Osteoblast (primary cell): ENCODE data around the gene CLSTN2. TPM values are rescaled to one million over a fixed set of nuclear protein-coding genes. Genes with fewer than 3 reads are reported as not detected.

Source experiments
- DNase-seq: peaks from one replicate; pipeline ENCODE4 v3.0.0; 2011; ENCODE audit warnings: low spot score, mixed read lengths; ENCODE audit not compliant: insufficient read length; ENCODE audit errors: missing footprints
- H2AFZ ChIP-seq: 2 replicates; pipeline ENCODE4 v1.6.0; 2011; ENCODE audit warnings: mild to moderate bottlenecking, low read length
- H3K27ac ChIP-seq: 2 replicates; pipeline ENCODE4 v1.5.1; 2011; ENCODE audit warnings: mild to moderate bottlenecking, low read depth, low read length, moderate library complexity
- H3K27me3 ChIP-seq: 2 replicates; pipeline ENCODE4 v1.6.0; 2012; ENCODE audit warnings: mild to moderate bottlenecking, control low read depth, inconsistent platforms, low read length, moderate library complexity; ENCODE audit not compliant: insufficient read depth
- H3K36me3 ChIP-seq: 2 replicates; pipeline ENCODE4 v1.5.1; 2011; ENCODE audit warnings: mild to moderate bottlenecking, low read length, control low read depth, moderate library complexity; ENCODE audit not compliant: insufficient read depth
- H3K4me1 ChIP-seq: 2 replicates; pipeline ENCODE4 v1.5.1; 2011; ENCODE audit warnings: mild to moderate bottlenecking, low read length, control low read depth, moderate library complexity; ENCODE audit not compliant: insufficient read depth
- H3K4me2 ChIP-seq: 2 replicates; pipeline ENCODE4 v1.6.0; 2011; ENCODE audit warnings: mild to moderate bottlenecking, low read length; ENCODE audit not compliant: insufficient read depth
- H3K4me3 ChIP-seq: fragments of 200-600 bp; sonication (generic); 3 replicates; pipeline ENCODE4 v1.5.1; 2012; ENCODE audit warnings: mild to moderate bottlenecking, low read length, inconsistent platforms; ENCODE audit not compliant: insufficient read depth
- H3K79me2 ChIP-seq: 2 replicates; pipeline ENCODE4 v1.6.0; 2012; ENCODE audit warnings: mild to moderate bottlenecking, low read length, control low read depth, inconsistent platforms; ENCODE audit not compliant: insufficient read depth
- H3K9me3 ChIP-seq: 2 replicates; pipeline ENCODE4 v1.5.1; 2011; ENCODE audit warnings: low read depth, low read length, control low read depth
- H4K20me1 ChIP-seq: 2 replicates; pipeline ENCODE4 v1.6.0; 2012; ENCODE audit warnings: mild to moderate bottlenecking, low read length, control low read depth; ENCODE audit not compliant: insufficient read depth
- total RNA-seq: library from RNA; depleted of rRNA; stranded (reverse); fragments of >200 nt; gene quantifications from 2 replicates; pipeline ENCODE4 v1.2.3, GENCODE V29; 2012
- TF ChIP-seq, protein P1 (sequence below): IDR thresholded peaks from 2 replicates; pipeline ENCODE4 v1.5.1; 2011; ENCODE audit warnings: mild to moderate bottlenecking, low read depth, low read length, moderate library complexity; ENCODE audit errors: extremely low read depth

Gene CLSTN2
- total RNA-seq, 1 donor = under 0.01 TPM

- Histone ChIP-seq H3K79me2 (no peaks in the 10 kb centered on the region), H2AFZ (no peak overlapping the region), H3K36me3 (no peaks in the 10 kb centered on the region), H3K27me3 (no peaks in the 10 kb centered on the region), H3K9me3 (no peaks in the 10 kb centered on the region), H3K4me2 (no peak overlapping the region), H4K20me1 (no peaks in the 10 kb centered on the region), H3K4me3 (no peak overlapping the region), H3K4me1 (no peaks in the 10 kb centered on the region), H3K27ac (no peak overlapping the region)
- TF ChIP-seq, protein P1, sequence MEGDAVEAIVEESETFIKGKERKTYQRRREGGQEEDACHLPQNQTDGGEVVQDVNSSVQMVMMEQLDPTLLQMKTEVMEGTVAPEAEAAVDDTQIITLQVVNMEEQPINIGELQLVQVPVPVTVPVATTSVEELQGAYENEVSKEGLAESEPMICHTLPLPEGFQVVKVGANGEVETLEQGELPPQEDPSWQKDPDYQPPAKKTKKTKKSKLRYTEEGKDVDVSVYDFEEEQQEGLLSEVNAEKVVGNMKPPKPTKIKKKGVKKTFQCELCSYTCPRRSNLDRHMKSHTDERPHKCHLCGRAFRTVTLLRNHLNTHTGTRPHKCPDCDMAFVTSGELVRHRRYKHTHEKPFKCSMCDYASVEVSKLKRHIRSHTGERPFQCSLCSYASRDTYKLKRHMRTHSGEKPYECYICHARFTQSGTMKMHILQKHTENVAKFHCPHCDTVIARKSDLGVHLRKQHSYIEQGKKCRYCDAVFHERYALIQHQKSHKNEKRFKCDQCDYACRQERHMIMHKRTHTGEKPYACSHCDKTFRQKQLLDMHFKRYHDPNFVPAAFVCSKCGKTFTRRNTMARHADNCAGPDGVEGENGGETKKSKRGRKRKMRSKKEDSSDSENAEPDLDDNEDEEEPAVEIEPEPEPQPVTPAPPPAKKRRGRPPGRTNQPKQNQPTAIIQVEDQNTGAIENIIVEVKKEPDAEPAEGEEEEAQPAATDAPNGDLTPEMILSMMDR = peak; percentile 17
- DNase-seq = no peak
Measured at GRCh38 chr3:140051019-140051957, 116.3 kb downstream of the CLSTN2 start.

GRCh38 chr3:140052771-140053702 is 118.1 kb downstream of the CLSTN2 start:
- no peaks in the 10 kb centered on the region for H3K36me3 ChIP-seq
- H2AFZ ChIP-seq = no peak overlapping the region
- H3K27me3 ChIP-seq = no peaks in the 10 kb centered on the region
- no peak overlapping the region for H3K27ac ChIP-seq
- no peaks in the 10 kb centered on the region for H3K9me3 ChIP-seq
- TF ChIP-seq, protein P1 = no peak
- no peaks in the 10 kb centered on the region for H3K4me1 ChIP-seq
- no peak for DNase-seq
- no peak overlapping the region for H3K4me3 ChIP-seq
- no peaks in the 10 kb centered on the region for H4K20me1 ChIP-seq
- no peaks in the 10 kb centered on the region for H3K79me2 ChIP-seq
- H3K4me2 ChIP-seq = no peak overlapping the region

DNA sequence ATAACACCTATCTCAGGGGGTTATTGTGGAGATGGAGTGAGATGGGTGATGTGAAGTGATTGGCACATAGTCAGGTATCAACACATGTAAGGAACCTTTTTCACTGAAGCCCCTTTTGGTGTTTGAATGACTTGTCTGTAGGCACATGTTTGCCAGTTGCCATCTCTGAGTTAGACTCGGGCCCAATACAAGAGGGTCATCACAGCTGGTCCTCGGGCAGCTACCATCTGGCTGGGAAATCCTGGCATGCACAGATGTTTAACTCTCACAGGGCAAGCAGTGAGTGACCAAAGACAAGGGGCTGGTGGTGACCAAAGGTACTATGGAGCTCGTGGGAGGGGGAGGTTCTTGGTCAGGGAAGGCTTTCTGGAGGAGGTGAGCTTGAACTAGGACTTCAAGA is 118.8 kb downstream of the CLSTN2 start:
- Histone ChIP-seq H3K36me3 (no peaks in the 10 kb centered on the region), H3K79me2 (no peaks in the 10 kb centered on the region), H3K27me3 (no peaks in the 10 kb centered on the region), H3K27ac (no peak overlapping the region), H3K4me3 (no peak overlapping the region), H3K9me3 (no peaks in the 10 kb centered on the region), H3K4me2 (no peak overlapping the region), H2AFZ (no peak overlapping the region), H3K4me1 (no peaks in the 10 kb centered on the region), H4K20me1 (no peaks in the 10 kb centered on the region)
- no peak for DNase-seq
- TF ChIP-seq, protein P1 = no peak
